K562 treated with DMSO at 1 percent for 48 hours (cell line): Measurements from ENCODE around the gene CHMP1A. TPM values are rescaled to one million over a fixed set of nuclear protein-coding genes. Genes with fewer than 3 reads are reported as not detected.

Source experiments
- total RNA-seq: library from RNA; unstranded; fragments of 300-600 nt; gene quantifications from 2 replicates; pipeline ENCODE4 v1.2.3, GENCODE V29; 2022; ENCODE audit warnings: low replicate concordance; ENCODE audit errors: extremely low read depth

CHMP1A gene
- not detected in 2 replicates for total RNA-seq

DNA sequence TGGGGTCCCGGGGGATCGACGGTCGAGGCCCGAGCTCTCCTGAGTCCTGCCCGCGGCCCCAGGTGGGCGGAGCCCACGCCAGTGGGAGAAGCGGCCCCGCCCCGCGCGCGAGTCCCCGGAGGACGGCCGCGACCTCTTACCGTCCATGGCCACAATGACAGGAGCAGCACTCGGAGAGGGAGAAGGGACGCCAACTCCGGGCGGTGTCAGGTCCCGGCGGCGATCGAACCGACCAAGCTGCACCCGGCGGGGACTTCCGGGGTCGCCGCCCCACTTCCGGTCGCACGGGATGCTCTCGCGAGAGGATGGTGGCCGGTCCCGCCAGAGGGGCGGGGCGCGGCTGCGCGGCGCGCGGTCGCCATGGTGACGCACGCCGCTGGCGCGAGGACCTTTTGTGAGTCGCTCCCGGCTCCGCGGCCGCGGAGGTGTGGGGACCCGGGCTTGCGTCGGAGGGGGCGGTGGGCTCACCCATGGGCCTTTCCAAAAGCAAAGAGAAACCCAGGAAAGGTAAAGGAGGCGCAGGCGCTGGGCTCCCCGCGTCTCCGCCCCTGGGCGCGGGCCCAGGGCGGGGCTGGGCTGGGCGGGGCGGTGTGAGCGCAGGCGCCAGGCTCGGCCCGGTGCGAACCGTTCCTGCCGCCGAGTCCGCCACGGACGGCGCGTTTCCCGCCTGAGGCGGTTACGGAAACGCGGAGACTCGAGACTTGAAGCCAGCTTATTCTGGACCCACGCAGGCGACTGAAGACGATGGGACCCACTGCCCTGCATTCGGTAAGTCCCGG lies at the start of gene CHMP1A, which contains the start of gene SPATA33:
TSS of gene CHMP1A (minus strand) at position 267 of the 779 bp plus-strand sequence. CDS start at position 147, 120 bp downstream.
TSS of gene SPATA33 (plus strand) at position 395 of the 779 bp plus-strand sequence. CDS start at position 471, 76 bp downstream.

DNA sequence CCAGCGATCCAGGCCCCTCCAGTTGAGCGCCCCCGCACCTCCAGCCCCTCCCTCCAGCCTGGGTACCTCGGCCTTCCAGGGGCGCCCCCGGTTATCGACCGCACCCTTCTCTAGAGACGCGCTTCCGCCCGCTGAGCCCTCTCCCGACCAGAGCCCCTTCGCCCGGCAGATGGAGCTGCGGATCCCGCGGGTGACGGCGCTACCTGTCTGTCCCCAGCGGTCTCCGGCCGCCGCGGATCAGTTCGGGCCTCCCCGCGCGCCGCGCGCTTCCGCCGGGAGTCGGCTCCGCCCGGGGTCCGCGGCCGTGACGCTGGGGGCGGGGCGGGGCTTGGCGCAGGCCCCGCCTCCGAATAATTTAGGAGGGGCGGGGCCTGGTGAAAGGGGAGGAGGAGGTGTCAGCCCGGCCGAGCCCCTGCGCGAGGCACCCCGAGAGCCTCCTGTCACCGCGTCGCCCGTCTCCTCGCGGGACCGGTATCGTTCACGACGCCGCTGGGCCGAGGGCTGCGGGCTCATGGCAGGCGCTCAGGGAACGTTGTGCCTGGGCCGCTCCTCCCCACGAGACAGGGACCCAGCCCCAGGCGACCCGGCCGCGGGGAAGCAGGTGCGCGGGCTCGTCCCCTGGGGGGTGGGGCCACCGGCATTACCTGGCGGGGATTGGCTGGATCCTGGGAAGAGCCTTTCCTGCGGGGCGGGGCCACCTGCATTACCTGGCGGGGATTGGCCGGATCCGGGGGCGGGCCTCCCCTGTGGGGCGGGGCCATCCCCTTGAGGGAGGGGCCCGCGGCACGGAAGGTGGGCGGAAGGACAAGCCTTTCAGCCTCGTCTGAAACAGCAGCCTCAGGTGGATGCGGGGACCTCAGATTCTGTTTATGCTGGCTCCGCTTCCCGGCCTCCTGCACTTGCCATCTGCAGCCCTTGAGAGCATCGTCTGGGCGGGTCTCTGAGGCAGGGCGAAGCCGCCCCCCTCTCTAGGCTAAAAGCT lies 44.2 kb upstream of the CHMP1A start, which contains the start of gene SPATA2L:
TSS of gene SPATA2L (minus strand) at position 281 of the 982 bp plus-strand sequence. CDS start 473 bp downstream, outside the sequence.

DNA sequence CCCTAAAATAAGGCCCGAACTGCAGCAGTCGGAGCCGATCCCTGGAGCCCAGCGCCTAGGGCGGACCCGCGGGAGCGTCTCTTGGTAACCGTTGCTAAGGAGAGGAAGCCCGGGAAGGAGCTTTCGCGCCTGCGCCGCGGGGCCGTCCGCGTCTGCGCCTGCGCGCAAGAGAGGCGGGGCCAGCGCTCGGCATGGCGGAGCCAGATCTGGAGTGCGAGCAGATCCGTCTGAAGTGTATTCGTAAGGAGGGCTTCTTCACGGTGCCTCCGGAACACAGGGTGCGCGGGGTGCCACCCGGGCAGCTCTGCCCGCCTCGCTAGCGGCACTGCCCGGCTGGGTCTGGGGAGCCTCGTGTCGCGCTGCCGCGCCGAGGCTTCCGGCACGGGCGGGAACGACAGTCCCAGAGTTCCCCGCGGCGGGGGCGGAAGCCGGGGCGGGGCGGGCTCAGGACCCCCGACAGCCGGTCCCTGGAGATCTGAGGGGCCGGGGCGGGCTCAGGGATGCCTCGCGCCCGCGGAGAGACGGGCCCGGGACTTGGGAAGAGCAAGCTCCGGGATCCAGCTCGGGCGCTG lies 29.1 kb upstream of the CHMP1A start, which contains the start of gene CDK10:
TSS of gene CDK10 (plus strand) at position 170 of the 572 bp plus-strand sequence. CDS start at position 192, 22 bp downstream.

DNA sequence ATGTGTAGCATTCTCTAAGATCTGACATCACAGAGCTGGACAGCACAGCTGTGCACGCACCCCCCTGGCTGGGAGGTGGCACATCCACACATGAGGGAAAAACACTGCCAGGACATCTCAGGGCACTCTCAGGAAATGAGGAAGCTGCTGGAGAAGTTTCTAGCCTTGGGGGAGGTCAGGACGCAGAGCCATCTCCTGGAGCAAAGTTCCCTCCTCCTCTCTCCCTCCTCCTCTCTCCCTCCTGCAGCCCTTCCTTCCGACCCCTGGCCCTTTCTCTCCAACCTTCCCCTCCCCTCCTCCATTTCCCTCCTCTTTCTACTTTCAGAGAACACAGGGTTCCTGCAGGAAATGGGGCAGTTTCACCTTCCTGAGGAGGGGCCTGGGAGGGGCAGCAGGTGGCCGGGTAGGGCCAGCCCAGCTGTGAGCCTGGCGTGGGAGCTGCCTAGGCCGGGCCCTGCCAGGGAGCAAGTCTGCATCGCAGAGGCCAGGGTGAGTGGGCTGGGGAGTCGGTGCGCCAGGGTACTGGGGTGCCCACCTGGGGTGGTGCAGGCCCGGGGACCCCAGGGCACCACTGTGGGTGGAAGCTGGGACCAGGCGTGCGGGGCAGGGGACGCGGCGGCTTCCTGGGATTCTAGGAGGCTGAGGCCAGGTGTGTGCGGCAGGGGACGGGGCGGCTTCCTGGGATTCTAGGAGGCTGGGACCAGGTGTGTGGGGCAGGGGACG lies 44.1 kb downstream of the CHMP1A start, which contains the start of gene DPEP1:
TSS of gene DPEP1 (plus strand) at position 412 of the 723 bp plus-strand sequence. CDS start 16,769 bp downstream, outside the sequence.

Other genes starting within 250 kb of the CHMP1A start
- 118 TPM in 1 of 2 replicates, not detected in the other for gene ANKRD11, start 167.1 kb downstream of the CHMP1A start, total RNA-seq
- not detected in 2 replicates for gene SPG7, start 149.3 kb downstream of the CHMP1A start, total RNA-seq
- 7,815 and 8,859 TPM in 2 replicates for gene RPL13, start 97.0 kb downstream of the CHMP1A start, total RNA-seq
- not detected in 2 replicates for gene CPNE7, start 82.0 kb downstream of the CHMP1A start, total RNA-seq
- not detected in 2 replicates for gene DPEP1, start 44.1 kb downstream of the CHMP1A start, total RNA-seq
- not detected in 2 replicates for gene SPATA33, start 128 bp upstream of the CHMP1A start, total RNA-seq
- not detected in 2 replicates for gene CDK10, start 29.0 kb upstream of the CHMP1A start, total RNA-seq
- not detected in 2 replicates for gene SPATA2L, start 44.0 kb upstream of the CHMP1A start, total RNA-seq
- not detected in 2 replicates for gene VPS9D1, start 63.2 kb upstream of the CHMP1A start, total RNA-seq
- not detected in 2 replicates for gene ZNF276, start 63.8 kb upstream of the CHMP1A start, total RNA-seq
- gene FANCA, start 158.9 kb upstream of the CHMP1A start, total RNA-seq, result not detected in 2 replicates
- gene SPIRE2, start 170.8 kb upstream of the CHMP1A start, total RNA-seq, result not detected in 2 replicates
- gene TCF25, start 215.9 kb upstream of the CHMP1A start, total RNA-seq, result not detected in 2 replicates